GM12891 (cell line): ENCODE measurements around the gene ZCWPW1.

Source experiments
- PAX5 ChIP-seq: IDR thresholded peaks from 2 replicates; pipeline ENCODE4 v1.6.1; 2011; ENCODE audit warnings: low read length, moderate library complexity, mild to moderate bottlenecking; ENCODE audit not compliant: insufficient read depth, severe bottlenecking
- POLR2A ChIP-seq: IDR thresholded peaks from 2 replicates; pipeline ENCODE4 v1.6.1; 2011; ENCODE audit warnings: low read depth, low read length, control low read depth
- POLR2AphosphoS5 ChIP-seq: IDR thresholded peaks from 2 replicates; pipeline ENCODE4 v1.6.1; 2011; ENCODE audit warnings: low read depth, low read length, control low read depth
- SPI1 ChIP-seq: IDR thresholded peaks from 2 replicates; pipeline ENCODE4 v1.6.1; 2011; ENCODE audit warnings: low read depth, low read length, control low read depth
- TAF1 ChIP-seq: IDR thresholded peaks from 2 replicates; pipeline ENCODE4 v1.6.1; 2011; ENCODE audit warnings: low read depth, low read length, control low read depth

- no peak for TF ChIP-seq POLR2A
- TF ChIP-seq POLR2AphosphoS5 = no peak
- no peak for TF ChIP-seq TAF1
- no peak for TF ChIP-seq PAX5
- TF ChIP-seq SPI1 = no peak
Observed at GRCh38 chr7:100351657-100352058, 76.8 kb downstream of the ZCWPW1 start.
